Lower leg skin (tissue), 3 donors: ENCODE results near the gene MYH9.
"Not testable (repeated sequence)": the region's sequence is repeated elsewhere in the genome, so short reads cannot be mapped to it uniquely, and the experiment has no call there.

ENCODE experiments used
- CTCF ChIP-seq, 3 donors: fragments of 450-650 bp; IDR thresholded peaks; one replicate each; pipeline ENCODE4 v1.5.1; 2016; ENCODE audit warnings: antibody characterized with exemption in 3 of 3, mild to moderate bottlenecking in 3 of 3, moderate library complexity in 2 of 3
- POLR2A ChIP-seq, 2 donors: fragments of 450-650 bp; IDR thresholded peaks; one replicate each; pipeline ENCODE4 v1.6.1; 2016 to 2017; ENCODE audit warnings: antibody characterized with exemption in 2 of 2, mild to moderate bottlenecking in 1 of 2, moderate library complexity in 1 of 2

DNA sequence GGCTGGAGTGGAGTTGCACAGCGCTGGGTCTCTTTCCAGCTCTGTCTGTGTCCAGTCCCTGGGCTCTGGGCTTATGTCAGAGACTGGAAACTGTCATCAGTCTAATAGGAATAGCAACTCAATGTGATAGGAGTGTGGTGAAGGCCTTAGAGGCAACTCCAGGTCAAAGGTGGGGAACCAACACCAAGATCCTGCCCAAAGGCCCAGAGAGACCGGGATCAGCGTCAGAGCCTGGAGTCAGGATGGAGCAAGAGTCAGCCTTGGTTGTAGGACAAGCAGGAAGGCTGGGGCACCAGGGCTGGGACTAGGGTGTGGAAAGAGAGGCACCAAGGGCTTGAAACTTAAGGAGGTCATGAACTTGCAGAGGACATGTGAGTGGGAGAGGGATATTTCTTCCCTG lies 125.5 kb downstream of the MYH9 start:
- TF ChIP-seq CTCF, POLR2A (IDR thresholded peaks at IDR 0.05): not testable (repeated sequence)
